Measurements from ENCODE around the gene CHST9. TPM values are rescaled to one million over a fixed set of nuclear protein-coding genes. Genes with fewer than 3 reads are reported as not detected.

The CHST9 gene
- total and polyA plus RNA-seq, 12 donors, result 0.03 to 2.2 (median 0.13) TPM; not detected in 2

- intact Hi-C loops (cut with DNase I), result no loop called here
Observed at GRCh38 chr18:27198036-27198435, 12.9 kb upstream of the CHST9 start.

GRCh38 chr18:27188309-27188708, 3.2 kb upstream of the CHST9 start:
- WGBS, 4 donors, result 90 to 92% (median 91%) methylated on average over 1 of the region's 1 CpG
- H3K4me3 ChIP-seq, result no peak overlapping the region
- DNase-seq, result no peak
- H3K9me3 ChIP-seq (replicated peaks in 1 of 3), result no peaks in the 10 kb centered on the region
- no peak overlapping the region for H3K27ac ChIP-seq
- peaks cover 9% of the 10 kb centered on the region for H3K27me3 ChIP-seq
- TF ChIP-seq, protein P1, sequence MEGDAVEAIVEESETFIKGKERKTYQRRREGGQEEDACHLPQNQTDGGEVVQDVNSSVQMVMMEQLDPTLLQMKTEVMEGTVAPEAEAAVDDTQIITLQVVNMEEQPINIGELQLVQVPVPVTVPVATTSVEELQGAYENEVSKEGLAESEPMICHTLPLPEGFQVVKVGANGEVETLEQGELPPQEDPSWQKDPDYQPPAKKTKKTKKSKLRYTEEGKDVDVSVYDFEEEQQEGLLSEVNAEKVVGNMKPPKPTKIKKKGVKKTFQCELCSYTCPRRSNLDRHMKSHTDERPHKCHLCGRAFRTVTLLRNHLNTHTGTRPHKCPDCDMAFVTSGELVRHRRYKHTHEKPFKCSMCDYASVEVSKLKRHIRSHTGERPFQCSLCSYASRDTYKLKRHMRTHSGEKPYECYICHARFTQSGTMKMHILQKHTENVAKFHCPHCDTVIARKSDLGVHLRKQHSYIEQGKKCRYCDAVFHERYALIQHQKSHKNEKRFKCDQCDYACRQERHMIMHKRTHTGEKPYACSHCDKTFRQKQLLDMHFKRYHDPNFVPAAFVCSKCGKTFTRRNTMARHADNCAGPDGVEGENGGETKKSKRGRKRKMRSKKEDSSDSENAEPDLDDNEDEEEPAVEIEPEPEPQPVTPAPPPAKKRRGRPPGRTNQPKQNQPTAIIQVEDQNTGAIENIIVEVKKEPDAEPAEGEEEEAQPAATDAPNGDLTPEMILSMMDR (IDR thresholded peaks at IDR 0.05), result no peak
- no peak for TF ChIP-seq POLR2A (IDR thresholded peaks at IDR 0.05)
- intact Hi-C loops (cut with DNase I), result no loop called here
- H3K36me3 ChIP-seq (replicated peaks in 1 of 2), result no peaks in the 10 kb centered on the region
- H3K4me1 ChIP-seq (replicated peaks in 1 of 2), result no peaks in the 10 kb centered on the region

More at GRCh38 chr18:27198036-27198435, 12.9 kb upstream of the CHST9 start:
- no peak overlapping the region for H3K27ac ChIP-seq
- no peaks in the 10 kb centered on the region for H3K36me3 ChIP-seq (replicated peaks in 1 of 2)
- H3K9me3 ChIP-seq (replicated peaks in 1 of 3), result no peaks in the 10 kb centered on the region
- no peaks in the 10 kb centered on the region for H3K27me3 ChIP-seq
- WGBS, 4 donors, result 43 to 62% (median 58%) methylated on average over 3 of the region's 3 CpGs
- H3K4me3 ChIP-seq, result no peak overlapping the region
- no peaks in the 10 kb centered on the region for H3K4me1 ChIP-seq (replicated peaks in 1 of 2)
- DNase-seq, result no peak
- TF ChIP-seq POLR2A (IDR thresholded peaks at IDR 0.05), result no peak
- TF ChIP-seq, protein P1 (IDR thresholded peaks at IDR 0.05), result no peak

GRCh38 chr18:27185897-27186296, 789 bp upstream of the CHST9 start:
- 78 to 90% (median 85%) methylated on average over 4 of the region's 4 CpGs for WGBS, 4 donors
- Histone ChIP-seq H3K27ac (no peak overlapping the region), H3K36me3 (replicated peaks in 1 of 2) (no peaks in the 10 kb centered on the region), H3K4me1 (replicated peaks in 1 of 2) (no peaks in the 10 kb centered on the region), H3K9me3 (replicated peaks in 1 of 3) (no peaks in the 10 kb centered on the region), H3K27me3 (peaks cover 13% of the 10 kb centered on the region), H3K4me3 (no peak overlapping the region)
- DNase-seq, result no peak
- intact Hi-C loops (cut with DNase I), result no loop called here
- no peak for TF ChIP-seq POLR2A (IDR thresholded peaks at IDR 0.05)
- TF ChIP-seq, protein P1 (IDR thresholded peaks at IDR 0.05), result no peak

DNA sequence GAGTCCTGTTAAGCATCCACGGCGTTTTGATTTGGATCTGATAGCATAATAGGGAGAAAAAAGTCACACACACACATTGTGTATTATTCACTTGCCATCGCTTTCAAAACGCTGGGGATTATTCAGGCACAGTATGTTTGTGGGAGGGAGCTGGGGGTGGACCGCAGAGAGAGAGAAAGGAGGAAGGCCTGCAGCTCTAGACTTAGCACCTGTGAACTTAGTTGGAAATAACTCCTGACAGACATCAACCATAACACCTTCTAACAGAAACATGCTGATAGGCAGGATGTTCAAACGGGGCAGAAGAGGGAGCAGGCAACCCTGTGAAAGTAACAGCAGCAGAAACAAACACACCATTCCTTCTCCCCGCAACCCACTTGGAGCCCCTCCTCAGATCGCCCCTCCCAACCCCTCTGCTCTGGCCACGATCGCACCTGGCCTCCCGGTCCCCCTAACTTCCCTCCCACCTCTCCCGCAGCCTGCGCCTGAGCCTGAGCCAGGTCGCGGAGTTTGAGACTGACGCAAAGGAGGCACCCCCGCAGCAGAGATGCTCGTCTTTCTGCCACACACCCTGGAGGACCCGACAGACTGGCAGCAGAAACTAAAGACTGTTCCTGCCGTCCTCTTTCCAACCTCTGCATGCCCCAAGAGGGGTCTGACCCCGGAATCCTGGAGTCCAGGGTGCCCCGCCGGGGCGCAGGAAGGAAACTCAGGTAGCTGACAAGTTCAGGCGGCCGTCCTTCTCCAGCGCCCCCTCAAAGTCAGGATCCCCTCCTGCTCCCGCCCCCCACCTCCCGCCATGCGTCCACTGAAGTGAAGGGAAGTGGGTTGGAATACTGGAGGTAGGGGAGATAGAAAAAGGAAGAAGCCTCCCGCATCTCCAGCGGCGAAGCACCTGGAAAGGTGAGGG, 738 bp downstream of the CHST9 start:
- intact Hi-C loops (cut with DNase I), result no loop called here
- Histone ChIP-seq H3K36me3 (replicated peaks in 1 of 2) (no peaks in the 10 kb centered on the region), H3K9me3 (replicated peaks in 1 of 3) (no peaks in the 10 kb centered on the region), H3K4me1 (replicated peaks in 1 of 2) (no peaks in the 10 kb centered on the region), H3K27ac (no peak overlapping the region), H3K4me3 (peak overlapping the region in 1 of 4 donors; percentile 29), H3K27me3 (peaks cover 13% of the 10 kb centered on the region)
- WGBS, 4 donors, result 7 to 11% (median 10%) methylated on average over 23 to 33 of the region's 33 CpGs
- TF ChIP-seq, protein P1 (IDR thresholded peaks at IDR 0.05), result no peak
- TF ChIP-seq POLR2A (IDR thresholded peaks at IDR 0.05), result no peak
- DNase-seq, result no peak

All from adrenal gland (tissue), 12 donors.